ENCODE measurements around the gene CSRP1.

The CSRP1 gene

GRCh38 chr1:201513498-201514243, 6.7 kb upstream of the CSRP1 start:
- no peak for DNase-seq (ENCODE audit: low read depth)
- TF ChIP-seq CTCF (IDR thresholded peaks at IDR 0.05; ENCODE audit: insufficient read depth, low read depth, low read length, missing control alignments) = no peak
- H3K4me3 ChIP-seq (ENCODE audit: low read depth, low read length) = no peak overlapping the region

GRCh38 chr1:201511941-201512539, 5.1 kb upstream of the CSRP1 start:
- TF ChIP-seq CTCF (IDR thresholded peaks at IDR 0.05; ENCODE audit: insufficient read depth, low read depth, low read length, missing control alignments) = no peak
- no peak overlapping the region for H3K4me3 ChIP-seq (ENCODE audit: low read depth, low read length)
- DNase-seq (ENCODE audit: low read depth) = peak; percentile 66

DNA sequence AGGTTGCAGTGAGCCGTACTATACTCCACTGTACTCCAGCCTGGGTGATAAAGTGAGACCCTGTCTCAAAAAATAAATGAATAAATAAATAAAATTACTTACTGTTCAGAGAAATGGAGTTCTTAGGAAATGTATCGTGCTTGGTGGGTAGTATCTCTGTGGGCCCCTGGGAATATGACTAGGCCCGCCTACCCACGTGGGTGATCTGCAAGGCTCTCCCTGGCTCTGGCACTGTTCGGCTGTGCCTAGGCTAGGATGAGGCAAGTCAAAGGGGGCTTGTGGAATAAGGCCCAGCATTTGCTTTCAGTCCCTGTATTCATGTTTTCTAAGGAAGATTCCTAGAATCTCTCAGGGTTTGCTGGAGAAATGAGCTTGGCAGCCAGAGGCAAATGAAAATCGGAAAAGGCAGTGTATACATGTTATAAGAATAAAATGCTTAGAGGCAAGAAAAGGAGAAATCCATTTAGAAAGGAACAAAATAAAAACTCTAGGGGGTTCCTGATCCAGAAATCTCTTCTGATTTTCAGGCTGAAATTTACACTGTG, 4.5 kb upstream of the CSRP1 start:
- TF ChIP-seq CTCF (IDR thresholded peaks at IDR 0.05; ENCODE audit: insufficient read depth, low read depth, low read length, missing control alignments) = no peak
- no peak overlapping the region for H3K4me3 ChIP-seq (ENCODE audit: low read depth, low read length)
- DNase-seq (ENCODE audit: low read depth) = no peak

GRCh38 chr1:201510734-201511133, 3.8 kb upstream of the CSRP1 start:
- no peak overlapping the region for H3K4me3 ChIP-seq (ENCODE audit: low read depth, low read length)
- DNase-seq (ENCODE audit: low read depth) = peak; percentile 23
- no peak for TF ChIP-seq CTCF (IDR thresholded peaks at IDR 0.05; ENCODE audit: insufficient read depth, low read depth, low read length, missing control alignments)

DNA sequence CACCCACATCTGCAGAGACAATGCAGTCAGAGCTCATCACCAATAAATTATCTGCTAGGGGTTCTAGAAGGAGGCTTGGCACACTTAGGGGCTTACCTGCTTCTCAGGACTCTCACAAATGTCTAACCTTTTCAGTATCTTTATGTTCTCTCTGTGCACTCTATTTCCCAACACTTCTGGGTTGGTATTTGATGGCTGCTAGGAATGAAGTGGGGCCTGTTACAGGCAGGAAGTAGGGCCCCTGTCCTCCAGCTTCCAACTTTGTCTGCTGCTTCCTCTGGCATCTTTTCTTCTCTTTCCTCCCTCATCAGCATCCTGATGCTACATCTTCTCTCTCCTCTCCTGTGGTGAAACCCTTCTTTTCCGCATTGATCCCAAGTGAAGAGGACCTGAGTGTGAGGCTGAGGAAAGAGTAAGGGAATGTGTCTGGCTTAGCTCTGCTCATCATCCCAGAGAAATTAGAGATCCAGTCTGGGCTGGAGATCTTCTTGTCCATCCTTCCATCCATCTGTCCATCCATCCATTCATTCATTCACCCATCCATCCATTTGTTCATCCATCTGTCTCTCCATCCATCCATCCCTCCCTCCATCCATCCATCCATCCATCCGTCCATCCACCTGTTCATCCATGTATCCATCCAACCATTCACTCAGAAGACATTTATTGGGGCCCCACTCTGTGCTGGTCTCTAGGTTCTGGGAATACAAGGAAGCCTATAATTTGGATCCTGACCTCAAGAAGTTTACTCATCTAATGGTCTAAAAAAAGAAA, 2.9 kb upstream of the CSRP1 start:
- no peak for DNase-seq (ENCODE audit: low read depth)
- TF ChIP-seq CTCF (IDR thresholded peaks at IDR 0.05; ENCODE audit: insufficient read depth, low read depth, low read length, missing control alignments) = no peak
- H3K4me3 ChIP-seq (ENCODE audit: low read depth, low read length) = no peak overlapping the region

- no peak for DNase-seq (ENCODE audit: low read depth)
- no peak for TF ChIP-seq CTCF (IDR thresholded peaks at IDR 0.05; ENCODE audit: insufficient read depth, low read depth, low read length, missing control alignments)
- no peak overlapping the region for H3K4me3 ChIP-seq (ENCODE audit: low read depth, low read length)
Measured at GRCh38 chr1:201508809-201509208, 1.9 kb upstream of the CSRP1 start.

All from GM12865 (cell line).